ENCODE data around the gene FAM222A.

The FAM222A gene

DNA sequence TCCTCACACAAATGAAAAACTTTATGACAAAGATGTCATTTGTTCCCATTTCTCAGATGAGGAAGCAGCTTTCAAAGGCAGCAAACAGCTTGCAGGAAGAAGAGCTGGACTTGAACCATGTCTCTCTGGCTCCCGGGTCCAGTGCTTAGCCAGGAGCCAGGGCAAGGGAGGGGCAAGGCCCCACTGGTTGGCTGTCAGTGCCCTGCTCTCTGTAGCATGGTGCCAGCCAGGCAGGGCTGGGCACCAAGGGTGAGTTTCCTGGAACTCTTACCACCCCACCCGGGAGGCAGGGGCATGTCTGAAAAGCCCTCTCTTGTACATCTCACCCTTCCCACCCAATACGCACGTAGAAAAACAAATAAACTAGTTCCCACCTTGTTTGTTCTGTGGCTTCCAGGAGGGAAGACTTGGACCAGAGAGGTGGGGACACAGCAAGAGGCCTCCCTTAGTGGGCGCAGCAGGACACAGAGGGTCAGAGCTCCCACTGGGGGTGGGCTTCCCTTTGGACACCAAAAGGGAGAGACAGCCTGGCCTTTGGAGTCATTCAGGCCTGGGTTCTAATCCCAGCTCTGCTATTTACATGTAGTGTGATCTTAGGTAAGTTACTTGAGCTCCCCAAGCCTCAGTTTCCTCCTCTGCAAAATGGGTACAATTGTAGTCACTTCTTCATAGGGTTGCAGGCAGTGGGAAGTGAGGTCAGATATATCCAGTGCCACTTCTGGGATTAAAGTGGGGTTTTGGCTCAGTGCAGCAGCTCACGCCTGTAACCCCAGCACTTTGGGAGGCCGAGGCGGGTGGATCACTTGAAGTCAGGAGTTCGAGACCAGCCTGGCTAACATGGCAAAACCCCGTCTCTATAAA is 102.4 kb downstream of the FAM222A start:
- DNase-seq (ENCODE audit: insufficient read length, low spot score) (no peak), FAIRE-seq (no peak)
- no peak for TF ChIP-seq CTCF (IDR thresholded peaks at IDR 0.05; ENCODE audit: insufficient read depth, missing control alignments)

DNA sequence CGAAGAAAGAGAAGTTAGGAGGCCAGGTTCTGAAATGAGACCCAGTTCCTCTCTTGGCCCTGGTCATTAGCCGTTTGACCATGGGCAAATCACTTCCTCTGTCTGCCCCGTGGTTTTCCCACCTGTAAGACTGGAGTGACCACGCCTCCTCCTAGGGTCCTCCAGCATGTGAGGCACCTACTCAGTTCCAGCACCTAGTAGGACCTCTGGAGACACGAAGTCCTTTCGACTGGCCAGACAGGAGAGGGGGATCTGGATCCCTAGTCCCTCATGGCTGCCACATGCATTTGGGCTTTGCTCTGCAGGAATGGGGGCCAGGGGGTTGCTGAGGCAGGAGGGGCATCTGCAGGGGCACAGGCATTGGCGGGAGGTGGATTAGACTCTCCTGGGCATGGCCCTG is 103.2 kb downstream of the FAM222A start:
- FAIRE-seq, result no peak
- DNase-seq (ENCODE audit: insufficient read length, low spot score), result no peak
- TF ChIP-seq CTCF (IDR thresholded peaks at IDR 0.05; ENCODE audit: insufficient read depth, missing control alignments), result no peak

- DNase-seq (ENCODE audit: insufficient read length, low spot score) (no peak), FAIRE-seq (no peak)
- no peak for TF ChIP-seq CTCF (IDR thresholded peaks at IDR 0.05; ENCODE audit: insufficient read depth, missing control alignments)
Measured at GRCh38 chr12:109817627-109818231, 104.1 kb downstream of the FAM222A start.

GRCh38 chr12:109818253-109818652 is 104.6 kb downstream of the FAM222A start:
- DNase-seq (ENCODE audit: insufficient read length, low spot score) (no peak), FAIRE-seq (no peak)
- no peak for TF ChIP-seq CTCF (IDR thresholded peaks at IDR 0.05; ENCODE audit: insufficient read depth, missing control alignments)

- no peak for FAIRE-seq
- DNase-seq (ENCODE audit: insufficient read length, low spot score), result no peak
- no peak for TF ChIP-seq CTCF (IDR thresholded peaks at IDR 0.05; ENCODE audit: insufficient read depth, missing control alignments)
Measured at GRCh38 chr12:109818905-109819500, 105.4 kb downstream of the FAM222A start.
